Fibroblast of lung (primary cell): ENCODE measurements around the gene ENTPD7. TPM values are rescaled to one million over a fixed set of nuclear protein-coding genes. Genes with fewer than 3 reads are reported as not detected.

Experiments
- DNase-seq, 2 donors: peaks; one replicate each; pipeline versions ENCODE4 v3.0.0 to v3.0.0-alpha.2; 2010; ENCODE audit warnings: low read depth in 2 of 2
- H2AFZ ChIP-seq: 2 replicates; pipeline ENCODE4 v1.5.1; 2012; ENCODE audit warnings: low read length, control low read depth, inconsistent platforms
- H3K27ac ChIP-seq: 2 replicates; pipeline ENCODE4 v1.5.1; 2011; ENCODE audit warnings: low read length, control low read depth; ENCODE audit not compliant: insufficient read depth
- H3K27me3 ChIP-seq: 2 replicates; pipeline ENCODE4 v1.5.1; 2011; ENCODE audit warnings: mild to moderate bottlenecking, low read length; ENCODE audit not compliant: control insufficient read depth, insufficient read depth
- H3K36me3 ChIP-seq: 2 replicates; pipeline ENCODE4 v1.5.1; 2011; ENCODE audit warnings: low read length; ENCODE audit not compliant: control insufficient read depth, insufficient read depth
- H3K4me1 ChIP-seq: 2 replicates; pipeline ENCODE4 v1.5.1; 2011; ENCODE audit warnings: low read length; ENCODE audit not compliant: control insufficient read depth, insufficient read depth; ENCODE audit errors: extremely low read depth
- H3K4me2 ChIP-seq: 2 replicates; pipeline ENCODE4 v1.5.1; 2011; ENCODE audit warnings: low read length, control low read depth; ENCODE audit not compliant: insufficient read depth; ENCODE audit errors: extremely low read depth
- H3K4me3 ChIP-seq, 4 experiments: fragments of 200-600 bp in 1 of 4; sonication (generic) in 1 of 4; replicated peaks in 1 of 4; 2 replicates each; pipeline ENCODE4 v1.5.1; 2011 to 2016; ENCODE audit warnings: low read length in 4 of 4, low read depth in 3 of 4, mild to moderate bottlenecking in 3 of 4, control low read depth in 2 of 4, inconsistent platforms in 1 of 4, mixed read lengths in 1 of 4; ENCODE audit not compliant: insufficient read depth in 1 of 4; ENCODE audit errors: control extremely low read depth in 1 of 4
- H3K79me2 ChIP-seq: 2 replicates; pipeline ENCODE4 v1.5.1; 2012; ENCODE audit warnings: mild to moderate bottlenecking, low read length, inconsistent platforms; ENCODE audit not compliant: control insufficient read depth, insufficient read depth
- H3K9ac ChIP-seq: 2 replicates; pipeline ENCODE4 v1.5.1; 2011; ENCODE audit warnings: mild to moderate bottlenecking, low read length, control low read depth; ENCODE audit not compliant: insufficient read depth
- H3K9me3 ChIP-seq: 2 replicates; pipeline ENCODE4 v1.5.1; 2012; ENCODE audit warnings: low read depth, low read length; ENCODE audit not compliant: control insufficient read depth, insufficient read depth
- H4K20me1 ChIP-seq: 2 replicates; pipeline ENCODE4 v1.5.1; 2011; ENCODE audit warnings: low read length; ENCODE audit not compliant: control insufficient read depth, insufficient read depth; ENCODE audit errors: extremely low read depth
- EZH2 ChIP-seq: IDR thresholded peaks from 2 replicates; pipeline ENCODE4 v1.5.1; 2012; ENCODE audit warnings: low read length, control low read depth, mild to moderate bottlenecking; ENCODE audit errors: missing control alignments
- polyA plus RNA-seq, 2 donors: library from polyadenylated mRNA; depleted of rRNA in 1 of 2; stranded (reverse) in 1 of 2; unstranded in 1 of 2; fragments of >200 nt; gene quantifications; 2 replicates each; pipeline ENCODE4 v1.2.1, GENCODE V29; 2011 to 2012; ENCODE audit warnings: missing spikeins in 1 of 2
- total RNA-seq: library from RNA; depleted of rRNA; stranded (reverse); fragments of >200 nt; gene quantifications from 2 replicates; pipeline ENCODE4 v1.2.1, GENCODE V29; 2014
- TF ChIP-seq, protein P1 (sequence below), 2 donors: IDR thresholded peaks in 1 of 2; conservative IDR thresholded peaks in 1 of 2; 1 replicate in 1 of 2; 2 replicates in 1 of 2; pipeline ENCODE4 v1.5.1; 2011 to 2012; ENCODE audit warnings: low read length in 2 of 2, control low read depth in 1 of 2, inconsistent platforms in 1 of 2, low read depth in 1 of 2, mild to moderate bottlenecking in 1 of 2

Gene ENTPD7
- total and polyA plus RNA-seq, 2 donors (not counting 1 experiment from before 2014, with no cell fraction given): 17.3 to 28.9 TPM

DNA sequence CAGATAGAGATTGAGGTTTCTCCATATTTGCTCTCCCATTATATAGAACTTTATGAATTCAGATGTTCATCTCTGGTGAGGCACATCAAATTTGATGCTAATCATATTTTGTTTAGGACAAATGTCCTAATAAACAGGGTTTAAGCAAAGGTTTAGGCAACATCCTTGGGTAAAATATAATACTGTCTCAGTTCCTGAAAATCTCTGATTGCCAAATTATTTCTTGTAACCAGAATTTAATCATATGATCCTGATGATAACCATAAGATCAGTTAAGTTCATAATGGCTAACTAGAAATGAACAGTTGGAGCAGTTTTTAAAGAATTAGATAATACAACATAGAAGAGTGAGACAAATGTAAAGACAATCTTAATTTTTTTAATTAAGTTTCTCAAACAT lies 91.3 kb downstream of the ENTPD7 start:
- H3K4me1 ChIP-seq: no peaks in the 10 kb centered on the region
- no peaks in the 10 kb centered on the region for H3K9me3 ChIP-seq
- no peak overlapping the region for H3K4me2 ChIP-seq
- no peaks in the 10 kb centered on the region for H4K20me1 ChIP-seq
- no peak overlapping the region for H2AFZ ChIP-seq
- TF ChIP-seq EZH2: no peak
- TF ChIP-seq, protein P1, sequence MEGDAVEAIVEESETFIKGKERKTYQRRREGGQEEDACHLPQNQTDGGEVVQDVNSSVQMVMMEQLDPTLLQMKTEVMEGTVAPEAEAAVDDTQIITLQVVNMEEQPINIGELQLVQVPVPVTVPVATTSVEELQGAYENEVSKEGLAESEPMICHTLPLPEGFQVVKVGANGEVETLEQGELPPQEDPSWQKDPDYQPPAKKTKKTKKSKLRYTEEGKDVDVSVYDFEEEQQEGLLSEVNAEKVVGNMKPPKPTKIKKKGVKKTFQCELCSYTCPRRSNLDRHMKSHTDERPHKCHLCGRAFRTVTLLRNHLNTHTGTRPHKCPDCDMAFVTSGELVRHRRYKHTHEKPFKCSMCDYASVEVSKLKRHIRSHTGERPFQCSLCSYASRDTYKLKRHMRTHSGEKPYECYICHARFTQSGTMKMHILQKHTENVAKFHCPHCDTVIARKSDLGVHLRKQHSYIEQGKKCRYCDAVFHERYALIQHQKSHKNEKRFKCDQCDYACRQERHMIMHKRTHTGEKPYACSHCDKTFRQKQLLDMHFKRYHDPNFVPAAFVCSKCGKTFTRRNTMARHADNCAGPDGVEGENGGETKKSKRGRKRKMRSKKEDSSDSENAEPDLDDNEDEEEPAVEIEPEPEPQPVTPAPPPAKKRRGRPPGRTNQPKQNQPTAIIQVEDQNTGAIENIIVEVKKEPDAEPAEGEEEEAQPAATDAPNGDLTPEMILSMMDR (conservative IDR thresholded peaks at IDR 0.05 in 1 of 2, IDR thresholded peaks at IDR 0.05 in 1 of 2; ENCODE audit: low read depth in 1 of 2, low read length in 2 of 2): no peak
- H3K27ac ChIP-seq: no peak overlapping the region
- H3K4me3 ChIP-seq: no peak overlapping the region
- no peak overlapping the region for H3K9ac ChIP-seq
- H3K36me3 ChIP-seq: peaks cover 2% of the 10 kb centered on the region
- H3K79me2 ChIP-seq: no peaks in the 10 kb centered on the region
- no peak for DNase-seq
- H3K27me3 ChIP-seq: no peaks in the 10 kb centered on the region

DNA sequence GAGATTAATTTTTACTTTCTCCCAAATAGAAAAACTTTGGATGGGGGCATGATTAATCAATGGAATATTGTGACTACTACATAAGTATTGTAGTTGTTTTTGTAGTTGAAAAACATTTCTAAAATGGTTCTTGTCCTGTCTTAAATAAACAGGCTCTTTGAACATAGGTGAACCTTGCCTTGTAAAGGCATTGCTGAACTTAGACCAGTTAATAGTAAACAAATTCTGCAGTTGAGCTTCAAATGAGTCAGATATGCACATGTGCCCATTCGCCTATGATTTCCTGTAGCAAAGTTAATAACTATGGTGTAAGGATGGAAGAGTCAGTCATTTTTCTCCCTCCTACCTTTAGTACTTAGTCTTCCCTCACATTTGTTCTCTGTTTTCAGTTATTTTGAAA lies 95.4 kb downstream of the ENTPD7 start:
- Histone ChIP-seq H3K4me3 (no peak overlapping the region), H3K27ac (no peak overlapping the region), H3K9ac (no peak overlapping the region), H3K4me2 (no peak overlapping the region), H3K27me3 (no peaks in the 10 kb centered on the region), H3K4me1 (no peaks in the 10 kb centered on the region), H3K36me3 (peaks cover 3% of the 10 kb centered on the region), H3K79me2 (no peaks in the 10 kb centered on the region), H3K9me3 (no peaks in the 10 kb centered on the region), H4K20me1 (no peaks in the 10 kb centered on the region), H2AFZ (no peak overlapping the region)
- no peak for DNase-seq
- TF ChIP-seq, protein P1 (conservative IDR thresholded peaks at IDR 0.05 in 1 of 2, IDR thresholded peaks at IDR 0.05 in 1 of 2; ENCODE audit: low read depth in 1 of 2, low read length in 2 of 2): no peak
- no peak for TF ChIP-seq EZH2

Other genes starting within 250 kb of the ENTPD7 start
- gene GOT1, start 228.9 kb upstream of the ENTPD7 start, total RNA-seq: 31.8 and 52.2 TPM in 2 replicates
- gene GOT1, start 228.9 kb upstream of the ENTPD7 start, polyA plus RNA-seq: 20.8 and 30.2 TPM in 2 replicates
- gene NKX2-3, start 126.6 kb upstream of the ENTPD7 start, total RNA-seq: not detected in 2 replicates
- gene NKX2-3, start 126.6 kb upstream of the ENTPD7 start, polyA plus RNA-seq: not detected in 2 replicates
- 22.6 and 30.7 TPM in 2 replicates for gene SLC25A28, start 39.1 kb upstream of the ENTPD7 start, total RNA-seq
- 19.8 and 22.4 TPM in 2 replicates for gene SLC25A28, start 39.1 kb upstream of the ENTPD7 start, polyA plus RNA-seq
- gene COX15, start 72.6 kb downstream of the ENTPD7 start, total RNA-seq: 43.7 and 43.9 TPM in 2 replicates
- 26.4 and 31.3 TPM in 2 replicates for gene COX15, start 72.6 kb downstream of the ENTPD7 start, polyA plus RNA-seq
- 22.6 TPM in 2 replicates for gene CUTC, start 72.7 kb downstream of the ENTPD7 start, total RNA-seq
- gene CUTC, start 72.7 kb downstream of the ENTPD7 start, polyA plus RNA-seq: 16.7 and 19.4 TPM in 2 replicates
- 0.26 and 0.66 TPM in 2 replicates for gene ABCC2, start 123.1 kb downstream of the ENTPD7 start, total RNA-seq
- 0.17 and 0.21 TPM in 2 replicates for gene ABCC2, start 123.1 kb downstream of the ENTPD7 start, polyA plus RNA-seq